Measurements from ENCODE around the gene UCN2.

- no peak for TF ChIP-seq POLR2A (IDR thresholded peaks at IDR 0.05)
- no peak for TF ChIP-seq CTCF (IDR thresholded peaks at IDR 0.05)
Observed at GRCh38 chr3:48548126-48548525, 15.5 kb downstream of the UCN2 start.
